DLD1 (cell line): Measurements from ENCODE around the gene SCGB1D1.
"Not testable (repeated sequence)": the region's sequence is repeated elsewhere in the genome, so short reads cannot be mapped to it uniquely, and the experiment has no call there.

Source experiments
- in situ Hi-C: cut with HindIII; loops from 2 replicates; pipeline ENCODE4 v1.10.0; 2017; ENCODE audit warnings: low sequenced_read_pairs

Gene SCGB1D1

GRCh38 chr11:62157603-62158002 lies 32.4 kb upstream of the SCGB1D1 start:
- in situ Hi-C loops = no loop called here

- in situ Hi-C loops = no loop called here
These were observed 23.6 kb upstream of the SCGB1D1 start for GRCh38 chr11:62166371-62166770.

GRCh38 chr11:62169448-62169847 lies 20.6 kb upstream of the SCGB1D1 start:
- in situ Hi-C loops = no loop called here

GRCh38 chr11:62169935-62170334 lies 20.1 kb upstream of the SCGB1D1 start:
- in situ Hi-C loops = no loop called here

- in situ Hi-C loops = no loop called here
These were observed 18.7 kb upstream of the SCGB1D1 start for GRCh38 chr11:62171261-62171723.

- in situ Hi-C loops = no loop called here
These were observed 17.7 kb upstream of the SCGB1D1 start for GRCh38 chr11:62172294-62172693.

GRCh38 chr11:62176766-62177165 lies 13.2 kb upstream of the SCGB1D1 start:
- in situ Hi-C loops = no loop called here

- in situ Hi-C loops = no loop called here
These were observed 10.0 kb upstream of the SCGB1D1 start for GRCh38 chr11:62179995-62180394.

GRCh38 chr11:62181097-62181496 lies 8.9 kb upstream of the SCGB1D1 start:
- in situ Hi-C loops = no loop called here

- in situ Hi-C loops = no loop called here
These were observed 7.7 kb upstream of the SCGB1D1 start for GRCh38 chr11:62182147-62182891.

- in situ Hi-C loops = no loop called here
These were observed 3.8 kb upstream of the SCGB1D1 start for GRCh38 chr11:62186195-62186594.

- in situ Hi-C loops = no loop called here
These were observed 3.9 kb downstream of the SCGB1D1 start for GRCh38 chr11:62193952-62194351.

GRCh38 chr11:62195010-62195409 lies 5.0 kb downstream of the SCGB1D1 start:
- in situ Hi-C loops = not testable (repeated sequence)

- in situ Hi-C loops = no loop called here
These were observed 5.9 kb downstream of the SCGB1D1 start for GRCh38 chr11:62195945-62196344.

- in situ Hi-C loops = not testable (repeated sequence)
These were observed 7.4 kb downstream of the SCGB1D1 start for GRCh38 chr11:62197400-62197799.

GRCh38 chr11:62201376-62201775 lies 11.4 kb downstream of the SCGB1D1 start:
- in situ Hi-C loops = no loop called here

- in situ Hi-C loops = no loop called here
These were observed 12.9 kb downstream of the SCGB1D1 start for GRCh38 chr11:62202910-62203309.

- in situ Hi-C loops = no loop called here
These were observed 14.4 kb downstream of the SCGB1D1 start for GRCh38 chr11:62204430-62204829.

GRCh38 chr11:62205441-62205840 lies 15.4 kb downstream of the SCGB1D1 start:
- in situ Hi-C loops = no loop called here

- in situ Hi-C loops = not testable (repeated sequence)
These were observed 16.5 kb downstream of the SCGB1D1 start for GRCh38 chr11:62206276-62207066.

GRCh38 chr11:62208785-62209144 lies 18.7 kb downstream of the SCGB1D1 start:
- in situ Hi-C loops = no loop called here

GRCh38 chr11:62217191-62217748 lies 27.3 kb downstream of the SCGB1D1 start:
- in situ Hi-C loops = no loop called here
